Cardiac fibroblast (primary cell): ENCODE measurements around the gene SLC24A1.

Source experiments
- DNase-seq, 2 donors: peaks; one replicate each; pipeline versions ENCODE4 v3.0.0 to v3.0.0-alpha.2; 2010; ENCODE audit warnings: low read depth in 2 of 2
- H3K4me3 ChIP-seq, 2 donors: replicated peaks in 1 of 2; 1 replicate in 1 of 2; 2 replicates in 1 of 2; pipeline ENCODE4 v1.5.1; 2011; ENCODE audit warnings: low read depth in 2 of 2, low read length in 2 of 2, mild to moderate bottlenecking in 2 of 2, moderate library complexity in 1 of 2
- CTCF ChIP-seq: IDR thresholded peaks from one replicate; pipeline ENCODE4 v1.5.1; 2011; ENCODE audit warnings: low read depth, mild to moderate bottlenecking, low read length, inconsistent platforms

Gene SLC24A1

GRCh38 chr15:65659502-65660052 is 37.8 kb downstream of the SLC24A1 start:
- DNase-seq, result no peak
- H3K4me3 ChIP-seq, result no peak overlapping the region
- TF ChIP-seq CTCF, result no peak

DNA sequence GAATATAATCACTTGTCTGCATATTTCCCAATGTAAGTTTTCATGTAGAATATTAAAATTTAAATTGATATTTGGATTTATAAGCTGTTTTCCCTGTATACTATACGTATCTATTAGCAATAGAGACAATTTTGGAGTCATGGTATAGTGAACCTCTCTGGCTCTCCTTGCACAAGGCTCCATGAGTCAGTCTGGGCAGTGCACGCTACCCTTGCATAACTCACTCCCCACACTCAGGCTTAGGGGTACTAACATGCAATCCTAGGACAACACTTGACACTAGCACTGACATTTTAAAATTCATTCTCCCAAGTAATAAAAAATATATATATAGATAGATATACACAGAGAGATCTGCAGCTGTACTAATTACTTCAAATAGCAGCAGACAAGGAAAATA is 39.2 kb downstream of the SLC24A1 start:
- DNase-seq, result peak in 1 of 2 donors; percentile 76
- no peak overlapping the region for H3K4me3 ChIP-seq
- no peak for TF ChIP-seq CTCF

DNA sequence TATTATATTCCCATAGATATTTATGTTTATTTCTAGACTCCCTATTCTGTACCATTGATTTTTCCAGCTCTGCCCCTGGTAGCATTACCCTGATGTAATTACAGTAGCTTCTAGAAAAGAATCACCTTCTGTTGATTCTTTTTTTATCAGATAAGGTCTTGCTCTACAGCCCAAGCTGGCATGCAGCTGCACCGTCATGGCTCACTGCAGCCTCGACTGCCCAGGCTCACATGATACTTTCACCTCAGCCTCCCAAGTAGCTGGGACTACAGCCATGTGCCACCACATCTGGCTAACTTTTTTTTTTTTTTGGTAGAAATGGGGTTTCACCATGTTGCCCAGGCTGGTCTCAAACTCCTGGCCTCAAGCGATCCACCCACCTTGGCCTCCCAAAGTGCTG is 41.8 kb downstream of the SLC24A1 start:
- DNase-seq, result no peak
- TF ChIP-seq CTCF, result no peak
- no peak overlapping the region for H3K4me3 ChIP-seq

DNA sequence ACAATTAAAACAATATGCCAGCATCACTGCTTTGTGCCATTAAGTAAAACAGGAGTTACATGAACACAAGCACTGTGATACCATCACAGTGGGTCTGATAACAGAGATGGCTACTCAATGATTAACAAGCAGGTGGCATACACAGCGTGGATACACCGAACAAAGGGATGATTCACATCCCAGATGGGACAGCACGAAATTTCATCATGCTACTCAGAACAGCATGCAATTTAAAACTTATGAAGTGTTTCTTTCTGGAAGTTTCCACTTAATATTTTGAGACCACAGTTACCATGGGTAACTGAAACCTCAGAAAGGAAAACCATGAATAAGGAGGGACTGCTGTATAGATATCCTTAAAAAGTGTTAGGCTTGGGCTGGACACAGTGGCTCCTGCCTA is 44.5 kb downstream of the SLC24A1 start:
- peak in 1 of 2 donors; percentile 91 for DNase-seq
- TF ChIP-seq CTCF, result peak; percentile 3

GRCh38 chr15:65675551-65675950 is 53.8 kb downstream of the SLC24A1 start:
- TF ChIP-seq CTCF, result no peak
- no peak overlapping the region for H3K4me3 ChIP-seq
- DNase-seq, result no peak

More for the DNA sequence above, 44.5 kb downstream of the SLC24A1 start:
- H3K4me3 ChIP-seq, result no peak overlapping the region

- no peak overlapping the region for H3K4me3 ChIP-seq
- DNase-seq, result no peak
- no peak for TF ChIP-seq CTCF
Measured at GRCh38 chr15:65676123-65676522, 54.4 kb downstream of the SLC24A1 start.

DNA sequence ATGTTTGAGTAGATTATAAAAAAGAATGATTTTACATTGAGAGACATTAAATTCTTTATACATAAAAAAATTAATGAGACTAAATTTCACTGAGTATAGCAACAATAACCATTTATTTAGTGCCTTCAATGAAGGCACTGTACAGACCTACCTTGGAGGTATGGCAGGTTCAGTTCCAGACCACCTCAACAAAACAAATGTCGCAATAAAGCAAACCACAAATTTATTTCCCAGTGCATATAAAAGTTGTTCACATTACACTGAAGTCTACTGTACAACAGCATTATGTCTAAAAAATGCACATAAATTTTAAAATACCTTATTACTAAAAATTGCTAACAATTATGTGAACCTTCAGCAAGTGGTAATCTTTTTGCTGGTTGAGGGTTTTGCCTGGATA is 58.8 kb downstream of the SLC24A1 start:
- no peak for DNase-seq
- H3K4me3 ChIP-seq, result no peak overlapping the region
- no peak for TF ChIP-seq CTCF
